OCI-LY3 (cell line): ENCODE measurements around the gene NMT1.

Experiments used
- CTCF ChIP-seq: fragments of 200-600, 300-600 bp; sonication (generic); IDR thresholded peaks from 2 replicates; pipeline ENCODE4 v1.5.1; 2014; ENCODE audit warnings: antibody characterized with exemption, low read length, low read depth
- EZH2phosphoT487 ChIP-seq: fragments of 200-600 bp; shearing (Covaris generic); IDR thresholded peaks from 2 replicates; pipeline ENCODE4 v1.6.1; 2018; ENCODE audit warnings: antibody characterized with exemption, mixed run types, low read depth

- no peak for TF ChIP-seq CTCF
- no peak for TF ChIP-seq EZH2phosphoT487
Observed at GRCh38 chr17:45135978-45136791, 75.1 kb downstream of the NMT1 start.
